Activated CD8-positive, alpha-beta memory T cell treated with anti-CD3 and anti-CD28 coated beads, Interleukin-2, amount 50 U/mL, for 1 hour (primary cell): ENCODE measurements around the gene CCDC187.
"Not testable (repeated sequence)": the region's sequence is repeated elsewhere in the genome, so short reads cannot be mapped to it uniquely, and the experiment has no call there.

ENCODE experiments used
- DNase-seq: peaks from one replicate; pipeline ENCODE4 v3.0.0-alpha.2; 2020; ENCODE audit errors: extremely low read depth

Gene CCDC187

DNA sequence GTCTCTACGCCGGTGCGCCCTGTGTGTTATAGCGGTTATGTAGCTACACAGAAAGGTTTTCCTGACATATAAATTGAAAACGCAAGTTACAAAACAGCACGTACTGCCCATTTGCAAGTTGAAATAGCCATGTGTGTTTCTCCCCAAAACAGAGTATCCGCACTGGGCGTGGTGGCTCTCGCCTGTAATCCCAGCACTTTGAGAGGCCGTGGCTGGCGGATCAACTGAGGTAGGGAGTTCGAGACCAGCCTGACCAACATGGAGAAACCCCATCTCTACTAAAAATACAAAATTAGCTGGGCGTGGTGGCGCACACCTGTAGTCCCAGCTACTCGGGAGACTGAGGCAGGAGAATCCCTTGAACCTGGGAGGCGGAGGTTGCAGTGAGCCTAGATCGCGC is 37.3 kb downstream of the CCDC187 start:
- not testable (repeated sequence) for DNase-seq

DNA sequence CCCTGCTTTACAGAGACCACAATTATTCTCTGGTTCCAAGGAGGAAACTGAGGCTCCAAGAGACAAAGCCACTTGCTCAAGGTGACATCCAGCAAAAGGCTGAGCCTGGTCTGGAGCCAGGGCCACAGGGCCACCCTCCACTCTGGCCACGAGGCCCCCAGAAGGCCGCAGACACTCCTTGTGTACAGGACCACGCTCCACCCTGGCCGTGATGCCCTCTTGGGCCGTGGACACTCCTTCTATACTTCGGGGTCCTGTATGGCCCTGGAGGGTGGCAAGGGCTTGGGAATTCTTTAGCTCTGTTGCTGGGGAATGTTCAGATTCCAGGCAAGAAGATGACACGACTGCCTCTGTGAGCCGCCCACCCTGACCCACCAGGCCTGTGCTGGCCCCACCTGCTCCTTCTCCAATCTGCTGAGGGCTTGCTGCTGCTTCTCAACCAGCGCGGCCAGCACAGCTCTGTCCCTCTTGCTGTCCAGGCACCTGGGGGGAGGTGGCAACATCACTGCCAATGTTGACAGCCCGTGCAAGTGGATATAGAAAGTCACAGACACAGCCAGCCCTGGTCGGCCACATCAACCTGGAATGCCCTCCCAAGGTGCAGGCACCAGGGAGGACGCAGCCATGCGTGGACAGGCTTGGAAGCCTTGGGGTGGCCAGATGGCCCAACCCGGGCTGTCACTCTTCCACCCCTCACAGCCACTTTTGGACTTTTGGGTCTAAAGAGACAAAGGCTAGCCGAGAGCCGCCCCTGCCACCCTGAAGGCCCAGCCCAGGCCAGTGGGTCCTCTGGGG is 38.1 kb downstream of the CCDC187 start:
- DNase-seq = no peak

DNA sequence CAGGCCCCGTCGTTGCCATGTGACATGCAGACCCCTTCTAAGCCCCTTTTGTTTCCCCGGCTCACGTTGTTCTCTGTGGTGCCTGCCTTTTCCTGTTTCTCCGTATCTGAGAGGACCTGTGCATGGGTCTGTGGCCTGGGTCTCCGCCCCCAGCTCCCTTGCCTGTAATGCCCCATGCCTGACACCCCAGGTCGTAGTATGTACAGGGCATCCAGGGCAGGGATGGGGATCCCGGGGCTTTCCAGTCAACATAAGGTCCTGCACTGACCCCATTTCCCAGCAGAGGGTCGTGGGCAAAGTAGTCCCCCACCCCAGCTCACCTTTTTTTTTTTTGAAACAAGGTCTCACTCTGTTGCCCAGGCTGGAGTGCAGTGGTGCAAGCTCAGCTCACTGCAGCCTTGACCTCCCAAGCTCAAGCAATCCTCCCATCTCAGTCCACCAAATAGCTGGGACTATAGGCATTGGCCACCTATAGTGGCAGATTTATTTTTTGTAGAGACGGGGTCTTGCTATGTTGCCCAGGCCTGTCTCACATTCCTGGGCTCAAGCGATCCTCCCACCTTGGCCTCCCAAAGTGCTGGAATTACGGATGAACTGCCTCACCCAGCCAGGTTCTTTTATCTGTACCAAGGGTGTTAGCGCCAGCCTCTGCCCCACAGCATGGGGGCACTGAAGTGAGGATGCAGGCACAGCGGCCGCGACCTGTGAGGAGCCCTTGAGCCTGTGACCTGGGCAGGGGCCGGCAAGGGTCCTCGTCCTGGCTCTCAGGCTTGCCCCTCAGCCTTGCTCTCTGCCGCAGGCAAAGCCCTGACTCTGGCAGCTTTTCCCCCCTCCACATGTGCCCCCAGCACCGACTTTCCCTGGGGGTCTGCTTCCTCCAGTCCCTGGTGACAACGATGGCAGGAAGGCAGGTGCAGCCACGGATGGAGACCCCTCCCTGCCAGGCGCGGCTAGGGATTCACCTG is 39.2 kb downstream of the CCDC187 start:
- no peak for DNase-seq

DNA sequence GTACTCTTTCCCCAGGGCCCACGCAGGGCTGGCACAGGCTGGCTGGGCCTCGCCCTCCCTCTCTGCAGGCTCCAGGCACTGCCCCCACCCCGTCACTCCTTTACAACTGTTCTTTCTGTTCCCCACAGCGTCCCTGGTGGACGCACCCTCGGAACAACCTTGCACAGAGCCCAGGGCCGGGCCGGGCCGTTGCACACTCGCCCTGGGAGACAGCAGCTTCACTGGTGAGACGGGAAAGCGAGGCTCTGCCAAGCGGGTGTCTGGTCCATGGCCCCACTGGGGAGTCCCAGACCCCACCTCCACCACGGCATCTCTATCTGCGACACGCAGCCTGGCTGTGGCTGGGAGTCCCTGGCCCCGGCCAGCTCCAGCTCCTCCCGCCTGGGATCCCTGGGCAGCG is 39.9 kb downstream of the CCDC187 start:
- DNase-seq = no peak

DNA sequence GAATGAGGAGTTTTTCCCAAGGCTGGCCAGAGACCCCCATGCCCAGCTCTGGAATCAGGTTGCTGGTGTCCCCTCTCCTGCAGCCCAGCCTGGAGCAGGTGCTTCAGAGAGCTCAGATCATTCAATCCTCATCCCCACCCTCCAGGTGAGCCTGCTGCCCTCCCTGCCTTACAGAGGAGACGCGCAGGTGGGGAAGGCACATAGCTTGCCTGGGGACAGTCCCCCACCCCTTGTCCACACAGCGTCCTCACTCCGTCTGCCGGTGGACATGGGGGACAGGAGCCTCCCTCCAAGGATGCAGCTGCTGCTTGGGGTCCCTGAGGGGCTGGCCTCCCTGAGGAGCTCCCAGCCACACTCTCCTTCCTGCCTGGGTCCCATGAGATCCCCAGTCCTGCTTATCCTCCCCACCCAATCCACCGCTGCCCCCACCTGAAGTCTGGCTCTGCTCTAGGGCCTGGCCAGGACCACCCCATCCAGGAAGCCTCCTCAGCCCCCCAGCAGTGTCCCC is 41.2 kb downstream of the CCDC187 start:
- no peak for DNase-seq

DNA sequence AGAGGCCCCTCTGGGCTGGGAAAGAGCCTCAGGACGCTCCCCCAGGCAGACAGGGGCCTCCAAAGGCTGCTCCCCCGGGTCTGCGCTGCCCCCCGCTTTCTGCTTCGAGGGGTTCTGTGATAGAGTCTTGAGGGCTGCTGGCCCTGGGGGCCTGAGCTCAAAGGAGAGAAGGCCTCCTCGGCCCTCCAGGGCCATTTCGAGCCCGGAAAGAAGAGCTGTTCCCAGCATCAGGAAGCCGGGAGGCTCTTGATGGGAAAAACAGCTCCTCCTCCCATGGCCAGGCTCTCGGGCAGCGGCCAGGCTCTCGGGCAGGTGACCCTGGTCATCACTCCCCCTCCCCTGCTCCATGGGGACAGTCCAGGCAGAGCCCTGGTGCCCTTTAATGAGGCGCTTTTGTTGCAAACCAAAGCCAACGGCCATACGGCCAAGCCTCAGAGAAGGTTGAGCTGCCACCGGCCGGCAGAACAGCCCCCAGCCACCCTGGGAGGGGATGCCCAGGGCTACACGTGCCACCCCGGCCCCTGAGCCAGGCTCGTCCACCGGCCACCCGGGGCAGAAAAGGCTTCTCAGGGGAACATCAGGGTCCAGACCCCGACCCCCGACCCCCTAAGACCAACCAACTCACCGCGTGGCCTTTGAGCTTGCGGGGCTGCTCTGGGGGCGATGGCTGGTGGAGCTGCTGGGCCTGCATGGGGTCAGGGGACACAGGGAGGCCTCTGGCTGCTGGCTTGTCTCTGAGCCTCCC is 42.0 kb downstream of the CCDC187 start:
- DNase-seq = no peak

DNA sequence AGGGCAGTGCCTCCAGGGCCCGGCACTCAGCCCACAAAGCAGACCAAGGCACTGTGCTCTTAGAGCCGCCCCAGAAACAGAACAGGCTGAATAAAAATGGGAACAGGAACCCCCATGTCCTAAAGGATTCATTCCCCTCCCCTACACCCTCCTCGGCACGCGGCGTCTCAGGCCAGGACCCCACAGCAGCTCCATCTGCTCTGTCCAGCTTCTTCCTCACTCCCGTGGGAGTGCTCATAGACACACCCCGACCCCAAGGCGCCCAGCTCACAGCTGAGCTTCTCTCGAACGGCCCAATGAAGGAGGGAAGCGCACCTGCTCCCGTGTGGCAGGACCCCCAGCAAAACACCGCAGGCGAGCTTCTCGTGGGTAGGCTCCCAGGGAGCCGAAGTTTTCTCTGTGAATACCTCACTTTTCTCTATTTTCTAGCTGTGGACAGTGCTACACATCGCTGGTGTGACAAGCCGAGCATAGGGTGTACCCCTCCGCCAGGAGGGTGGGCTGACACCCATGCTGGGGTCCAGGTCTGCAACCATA is 42.9 kb downstream of the CCDC187 start:
- no peak for DNase-seq

DNA sequence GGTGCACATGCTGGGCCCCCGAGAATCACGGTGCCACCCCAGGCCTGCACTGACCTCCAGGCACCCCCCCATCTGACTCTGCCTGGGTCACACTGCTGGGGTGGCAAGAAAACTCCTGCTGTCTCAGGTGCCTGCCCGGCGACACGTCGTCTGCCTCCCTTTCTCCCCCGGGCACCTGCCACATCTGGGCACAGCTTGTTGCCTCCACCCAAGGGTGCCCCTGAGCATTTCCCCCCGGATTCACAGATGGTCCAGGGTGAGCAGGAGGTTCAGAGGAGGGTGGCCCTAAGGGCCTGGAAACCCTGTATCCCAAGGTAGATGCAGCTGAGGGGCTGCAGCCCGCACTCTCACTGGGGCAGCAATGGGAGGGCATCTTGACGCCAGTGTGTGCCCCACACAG is 43.4 kb downstream of the CCDC187 start:
- no peak for DNase-seq

DNA sequence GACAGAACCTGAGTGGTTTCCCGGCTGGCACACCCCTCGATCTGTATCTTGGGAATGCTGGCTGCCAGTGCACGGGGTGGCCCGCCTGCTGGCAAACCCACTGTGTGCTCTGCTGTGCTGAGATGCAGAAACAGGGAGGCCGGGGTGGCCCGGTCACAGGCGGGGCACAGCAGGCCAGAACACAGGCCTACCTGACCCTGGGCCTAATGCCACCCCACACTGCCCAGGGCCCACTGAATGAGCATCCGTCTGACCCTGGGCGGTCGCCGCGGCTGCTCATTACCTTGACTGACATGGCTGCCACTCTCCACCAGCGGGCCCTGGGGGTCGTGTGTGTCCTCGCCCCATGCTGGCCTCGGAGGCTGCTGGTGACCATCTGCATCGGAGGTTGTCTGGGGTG is 44.1 kb downstream of the CCDC187 start:
- no peak for DNase-seq

DNA sequence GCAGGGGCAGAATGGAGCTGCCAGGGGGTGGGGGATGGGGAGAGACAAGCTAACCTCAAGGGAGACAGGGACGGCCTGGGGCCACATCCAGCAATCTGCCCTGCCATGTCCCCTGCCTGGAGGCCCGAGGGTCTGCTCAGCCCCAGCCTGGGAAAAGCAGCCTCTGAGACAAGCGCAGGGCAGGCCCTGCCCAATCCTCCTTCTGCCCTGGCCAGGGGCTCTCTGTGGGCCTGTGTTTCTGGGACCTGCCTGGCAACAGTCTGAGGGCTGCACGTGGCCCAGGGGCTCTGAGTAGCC is 44.4 kb downstream of the CCDC187 start:
- no peak for DNase-seq

DNA sequence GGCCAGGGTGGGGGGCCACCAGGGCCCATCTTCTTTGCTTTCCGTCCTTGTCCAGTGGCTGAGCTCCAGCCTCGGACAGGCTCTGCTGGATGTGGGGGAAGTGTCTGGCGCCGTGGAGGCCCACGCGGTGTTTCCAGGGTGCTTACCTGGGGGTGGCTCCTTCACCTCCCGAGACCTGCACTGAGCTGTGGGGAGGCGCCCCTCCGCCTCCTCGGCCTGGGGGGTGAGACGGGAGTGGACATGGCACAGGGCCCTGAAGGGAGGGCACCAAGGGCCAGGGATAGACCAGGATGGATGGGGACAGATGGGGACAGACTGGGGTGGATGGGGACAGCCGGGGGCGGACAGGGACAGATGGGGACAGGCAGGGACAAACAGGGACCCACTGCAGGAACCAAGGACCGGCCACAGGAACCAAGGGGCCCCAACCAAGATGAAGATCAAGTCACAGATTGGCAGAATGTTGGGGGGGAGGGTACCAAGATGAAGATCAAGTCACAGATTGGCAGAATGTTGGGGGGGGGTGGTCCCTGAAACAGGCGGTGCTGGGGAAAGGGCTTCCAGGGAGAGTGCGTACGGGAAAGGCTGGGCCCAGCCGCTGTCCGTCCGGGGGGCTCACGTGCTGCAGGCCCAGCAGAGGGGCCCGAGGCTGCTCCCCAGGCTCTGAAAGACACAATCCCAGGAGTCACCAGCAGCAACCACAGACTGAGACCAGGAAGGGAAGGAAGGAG is 44.9 kb downstream of the CCDC187 start:
- no peak for DNase-seq

DNA sequence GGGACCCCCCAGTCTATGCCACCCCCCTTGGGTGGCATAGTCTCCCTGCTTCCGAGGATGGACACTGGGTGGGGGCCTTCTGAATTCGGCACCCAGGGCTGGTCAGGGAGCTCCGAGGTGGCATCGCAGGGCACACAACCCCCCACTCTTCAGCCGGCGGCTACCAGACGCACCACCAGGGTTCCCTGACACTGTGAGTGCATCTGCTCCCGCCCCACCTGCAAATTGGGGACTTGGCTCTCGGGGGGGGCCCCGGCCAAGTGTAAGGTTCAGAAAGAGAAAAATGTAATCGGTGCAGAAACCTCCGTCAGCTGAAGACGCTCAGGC is 45.6 kb downstream of the CCDC187 start:
- no peak for DNase-seq

DNA sequence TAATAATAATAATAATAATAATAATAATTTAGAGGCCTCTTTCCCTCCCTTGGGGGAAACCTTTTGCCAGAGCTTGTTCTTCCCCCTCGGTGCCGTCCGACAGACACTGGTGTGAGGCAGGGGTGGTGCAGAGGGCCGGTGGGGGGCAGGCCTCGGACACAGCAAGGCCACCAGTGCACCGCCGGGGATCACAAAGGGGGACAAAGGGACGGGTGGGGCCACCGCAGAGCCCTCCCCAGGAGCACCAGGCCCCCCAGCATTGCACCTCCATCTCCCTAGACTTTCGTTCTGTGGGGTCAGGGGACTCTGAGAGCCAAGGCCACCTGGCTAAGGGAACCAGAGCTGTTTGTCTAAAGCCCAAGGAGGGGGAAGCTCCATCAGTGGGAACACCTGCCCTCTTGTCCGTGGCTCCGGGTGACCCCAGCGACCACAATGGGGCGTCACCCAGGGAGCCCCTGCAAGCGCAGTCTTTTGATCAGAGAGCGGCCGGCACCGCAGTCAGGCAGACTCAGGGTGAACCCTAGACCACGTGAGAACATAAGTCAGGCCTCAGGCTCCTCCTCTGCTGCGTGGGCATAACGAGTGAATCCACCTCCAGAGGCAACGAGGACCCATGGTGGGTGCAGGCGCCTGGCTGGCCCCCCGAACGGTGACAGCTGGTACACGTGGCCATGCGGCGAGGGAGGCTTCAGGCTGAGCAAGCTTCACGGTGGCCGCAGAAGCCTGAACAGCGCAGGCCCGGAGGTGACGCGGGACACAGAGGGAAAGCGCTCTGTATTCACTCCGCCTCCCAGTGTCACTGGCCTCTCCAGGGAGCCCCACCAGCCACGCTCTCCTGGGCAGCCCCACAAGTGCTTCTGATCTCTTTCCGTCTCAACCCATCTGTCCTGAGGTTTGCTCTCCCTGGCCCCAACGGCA is 46.3 kb downstream of the CCDC187 start:
- no peak for DNase-seq

DNA sequence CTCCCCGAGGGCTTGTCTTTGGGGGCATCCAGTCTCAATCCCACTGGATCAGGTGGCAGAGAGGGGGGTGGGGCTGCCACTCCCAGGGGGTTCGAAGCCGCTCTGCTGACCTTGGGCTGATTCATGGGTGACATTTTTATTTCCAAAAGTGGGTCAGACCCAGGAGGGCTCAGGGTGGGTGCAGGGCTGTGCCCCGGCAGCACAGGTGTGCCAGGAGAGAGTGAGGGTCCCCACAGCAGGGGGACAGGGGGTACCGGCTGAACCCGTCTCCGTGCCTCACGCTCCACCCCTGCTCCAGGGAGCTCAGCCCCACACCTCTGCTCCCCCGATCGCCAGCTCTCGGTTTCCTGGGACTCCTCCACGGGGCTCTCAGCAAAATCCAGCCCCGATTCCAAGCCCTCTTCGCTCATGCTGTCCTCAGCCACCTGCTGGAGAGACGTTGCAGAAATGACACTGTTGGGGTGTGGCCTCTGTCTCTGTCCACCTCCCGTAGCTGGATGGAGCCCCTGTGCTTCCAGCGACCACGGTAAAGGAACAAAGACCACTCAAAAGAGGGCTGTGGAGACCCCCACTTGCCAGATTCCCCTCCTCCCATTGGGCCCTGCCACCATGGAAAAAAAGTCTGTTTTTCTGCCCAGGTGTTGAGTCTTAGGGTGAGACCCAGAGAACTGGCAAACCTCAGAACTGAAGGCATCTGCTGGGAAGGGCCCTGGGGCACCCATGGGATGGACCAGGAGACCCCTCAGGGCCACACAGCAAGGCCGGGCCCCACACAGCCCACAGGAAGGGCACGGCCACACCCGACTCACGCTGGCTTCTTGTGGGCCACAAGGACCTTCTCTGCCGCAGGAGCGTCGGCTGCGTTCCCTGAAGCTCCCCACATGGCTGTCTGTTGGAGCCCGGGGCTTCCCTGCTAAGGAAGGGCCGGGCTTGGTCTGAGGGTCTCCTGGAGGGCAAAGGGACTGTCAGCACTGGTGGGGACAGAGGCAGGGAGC is 47.7 kb downstream of the CCDC187 start:
- no peak for DNase-seq

DNA sequence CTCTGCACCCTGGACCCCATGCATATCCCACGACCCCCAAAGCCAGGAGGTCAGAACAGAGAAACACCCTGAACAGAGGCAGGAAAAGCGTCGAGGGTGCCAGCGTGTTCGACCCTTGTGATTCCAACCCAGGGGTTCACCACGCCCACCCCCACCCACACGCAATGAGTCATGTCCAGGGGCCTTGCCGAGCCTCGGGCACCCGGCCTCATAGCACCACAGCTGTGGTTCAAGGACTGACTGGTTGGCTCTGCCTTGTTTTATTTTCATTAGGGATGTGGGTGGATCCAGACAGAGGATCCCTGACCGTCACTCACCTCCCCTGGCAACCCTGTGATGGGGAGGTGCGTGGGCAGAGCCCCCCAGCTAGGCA is 48.7 kb downstream of the CCDC187 start:
- DNase-seq = no peak

DNA sequence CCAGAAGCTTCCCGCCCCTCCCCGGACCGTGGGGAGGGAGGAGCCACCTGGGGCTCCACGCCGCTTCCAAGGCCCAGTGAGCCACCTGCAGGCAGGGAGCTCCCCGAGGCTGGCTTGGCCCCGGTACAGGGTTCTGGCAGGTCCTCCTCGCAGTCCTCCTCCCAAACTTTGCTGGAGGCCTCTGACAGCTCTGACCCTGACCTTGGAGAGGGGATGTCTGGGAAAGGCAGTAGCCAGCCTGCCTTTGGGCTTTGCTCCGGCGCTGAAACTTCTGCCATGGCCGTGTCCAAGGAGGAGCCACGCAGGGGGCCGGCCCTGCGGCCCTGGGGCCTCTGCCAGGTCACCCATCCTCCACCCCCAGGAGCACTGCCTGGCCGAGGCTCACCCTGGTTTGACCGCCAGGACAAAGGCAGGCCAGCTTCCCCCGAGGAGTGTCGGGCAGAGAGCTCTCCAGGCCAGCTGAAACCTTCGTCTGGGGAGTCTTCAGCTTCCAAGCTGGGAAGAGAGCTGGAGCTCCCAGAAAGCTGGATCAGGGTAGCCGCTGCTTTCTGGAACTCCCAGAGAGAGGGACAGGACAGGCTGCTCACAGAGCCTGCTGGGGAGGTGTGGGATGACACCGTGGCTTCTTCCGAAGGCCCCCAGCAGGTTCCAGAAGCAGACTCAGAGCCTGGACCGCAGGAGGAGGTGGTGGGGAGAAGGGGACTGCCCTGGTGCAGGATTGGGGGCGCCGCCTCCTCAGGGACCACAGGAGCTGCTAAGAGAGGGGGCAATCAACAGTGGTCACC is 49.3 kb downstream of the CCDC187 start:
- DNase-seq = no peak

DNA sequence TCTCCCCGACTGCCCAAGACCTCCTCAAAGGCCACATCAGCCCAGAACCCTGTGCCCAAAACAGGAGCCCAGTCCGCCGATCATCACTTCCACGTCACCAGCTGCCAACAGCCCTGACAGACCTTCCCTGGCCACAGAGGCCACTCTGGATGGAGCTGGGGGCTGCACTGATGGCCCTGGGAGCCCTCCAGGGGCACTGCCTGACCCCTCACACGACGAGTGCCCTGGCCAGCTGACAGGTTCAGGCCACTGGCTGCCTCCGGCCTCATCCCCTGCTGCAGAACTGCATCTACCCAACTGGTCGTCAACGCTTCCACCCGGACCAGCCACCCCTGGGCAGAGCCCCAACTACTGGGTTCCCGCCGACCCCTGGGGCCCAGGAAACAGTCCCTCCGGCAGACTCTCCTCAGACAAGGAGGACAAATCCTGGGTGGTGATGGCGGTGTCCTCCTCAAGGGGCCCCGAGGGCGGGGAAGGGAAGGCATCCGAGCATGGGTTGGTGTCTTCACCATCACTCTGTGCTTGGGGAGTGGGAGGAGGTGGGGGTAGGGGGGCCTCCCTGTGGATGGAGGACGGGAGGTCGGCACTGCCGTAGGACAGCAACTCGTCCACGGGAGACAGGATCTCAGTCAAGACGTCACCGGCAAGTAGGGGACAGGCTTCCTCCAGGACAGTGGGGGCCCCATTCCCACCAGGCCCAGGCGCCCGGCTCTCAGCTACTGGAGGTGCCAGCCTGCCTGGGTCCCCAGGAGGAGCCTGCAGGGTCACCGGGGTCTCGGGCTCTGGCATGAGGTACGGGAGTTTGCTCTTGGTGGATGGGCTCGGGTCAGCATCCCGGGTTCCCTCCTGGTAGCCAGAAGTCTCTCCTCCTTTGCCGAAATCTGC is 50.4 kb downstream of the CCDC187 start:
- no peak for DNase-seq
